HG03135 (cell line): ENCODE data around the gene APOL1.
"Not testable (repeated sequence)": the region's sequence is repeated elsewhere in the genome, so short reads cannot be mapped to it uniquely, and the experiment has no call there.

Source experiments
- ATAC-seq: cut with Tn5 transposase; IDR thresholded peaks from one replicate; pipeline ENCODE4 v1.9.1; 2021; ENCODE audit warnings: mild to moderate bottlenecking, moderate library complexity; ENCODE audit not compliant: unreplicated experiment

Gene APOL1

GRCh38 chr22:36243986-36244385 is 8.9 kb upstream of the APOL1 start:
- ATAC-seq, result no peak

GRCh38 chr22:36244522-36245391 is 8.2 kb upstream of the APOL1 start:
- ATAC-seq, result no peak

- ATAC-seq, result no peak
Observed at GRCh38 chr22:36245805-36246356, 7.1 kb upstream of the APOL1 start.

GRCh38 chr22:36246718-36247117 is 6.2 kb upstream of the APOL1 start:
- ATAC-seq, result no peak

GRCh38 chr22:36247955-36248354 is 5.0 kb upstream of the APOL1 start:
- no peak for ATAC-seq

GRCh38 chr22:36249160-36249559 is 3.8 kb upstream of the APOL1 start:
- no peak for ATAC-seq

GRCh38 chr22:36250292-36250960 is 2.5 kb upstream of the APOL1 start:
- not testable (repeated sequence) for ATAC-seq

- ATAC-seq, result not testable (repeated sequence)
Observed at GRCh38 chr22:36251979-36252608, 839 bp upstream of the APOL1 start.

- ATAC-seq, result no peak
Observed at GRCh38 chr22:36253523-36254490, 874 bp downstream of the APOL1 start.

- not testable (repeated sequence) for ATAC-seq
Observed at GRCh38 chr22:36255572-36255971, 2.6 kb downstream of the APOL1 start.

- no peak for ATAC-seq
Observed at GRCh38 chr22:36256478-36256877, 3.5 kb downstream of the APOL1 start.

- no peak for ATAC-seq
Observed at GRCh38 chr22:36257308-36257707, 4.4 kb downstream of the APOL1 start.

GRCh38 chr22:36257948-36258670 is 5.2 kb downstream of the APOL1 start:
- no peak for ATAC-seq

- no peak for ATAC-seq
Observed at GRCh38 chr22:36258701-36259614, 6.0 kb downstream of the APOL1 start.

GRCh38 chr22:36259615-36260300 is 6.8 kb downstream of the APOL1 start:
- ATAC-seq, result no peak

- not testable (repeated sequence) for ATAC-seq
Observed at GRCh38 chr22:36261675-36262074, 8.7 kb downstream of the APOL1 start.

- not testable (repeated sequence) for ATAC-seq
Observed at GRCh38 chr22:36262307-36262706, 9.4 kb downstream of the APOL1 start.

GRCh38 chr22:36263216-36263673 is 10.3 kb downstream of the APOL1 start:
- ATAC-seq, result not testable (repeated sequence)
